ENCODE data around the gene RRBP1.
"Not testable (repeated sequence)": the region's sequence is repeated elsewhere in the genome, so short reads cannot be mapped to it uniquely, and the experiment has no call there.

Gene RRBP1

DNA sequence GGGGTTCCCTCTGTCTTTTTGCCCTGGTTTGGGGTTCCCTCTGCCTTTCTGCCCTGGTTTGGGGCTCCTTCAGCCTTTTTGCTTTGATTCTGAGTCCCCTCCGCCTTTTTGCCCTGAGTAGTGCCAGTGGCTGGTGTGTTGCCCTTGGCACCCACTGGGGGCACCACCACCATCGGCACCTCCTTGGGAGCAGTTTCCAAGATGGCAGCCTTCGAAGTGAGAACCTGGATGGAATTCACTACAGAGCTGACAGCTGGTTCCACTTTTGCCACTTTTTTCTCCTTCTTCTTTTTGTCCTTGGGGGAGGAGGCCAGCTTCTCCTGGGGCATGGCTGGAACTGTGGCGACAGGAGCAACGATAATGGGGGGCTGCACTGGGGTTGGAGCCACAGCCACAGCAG is 22.2 kb downstream of the RRBP1 start:
- Histone ChIP-seq H3K27me3 (ENCODE audit: insufficient read depth, low read length, poor library complexity, severe bottlenecking) (no peaks in the 10 kb centered on the region), H3K9me3 (ENCODE audit: insufficient read depth, low read depth, low read length) (no peaks in the 10 kb centered on the region), H3K4me3 (ENCODE audit: low read length, poor library complexity, severe bottlenecking) (no peak overlapping the region), H4K20me1 (ENCODE audit: insufficient read depth, low read length, poor library complexity, severe bottlenecking) (peaks cover 11% of the 10 kb centered on the region), H3K36me3 (ENCODE audit: insufficient read depth, low read length) (peaks cover 26% of the 10 kb centered on the region; the same call in 1 of the 2 replicates), H2AFZ (ENCODE audit: low read length) (no peak overlapping the region), H3K9ac (ENCODE audit: low read depth, low read length, poor library complexity, severe bottlenecking) (no peak overlapping the region), H3K4me2 (ENCODE audit: low read depth, low read length, poor library complexity, severe bottlenecking) (no peak overlapping the region), H3F3A (ENCODE audit: low read depth) (no peaks in the 10 kb centered on the region), H3K4me1 (ENCODE audit: insufficient read depth, low read length, poor library complexity, severe bottlenecking) (peaks cover 36% of the 10 kb centered on the region), H3K79me2 (ENCODE audit: insufficient read depth, low read length) (peaks cover 51% of the 10 kb centered on the region), H3K9me2 (replicated peaks; ENCODE audit: low read depth, low read length) (no peaks in the 10 kb centered on the region)
- TF ChIP-seq CTCF (conservative IDR thresholded peaks at IDR 0.05; ENCODE audit: low read length): peak; percentile 48
- no peak for TF ChIP-seq EZH2phosphoT487 (IDR thresholded peaks at IDR 0.05; ENCODE audit: borderline replicate concordance)

DNA sequence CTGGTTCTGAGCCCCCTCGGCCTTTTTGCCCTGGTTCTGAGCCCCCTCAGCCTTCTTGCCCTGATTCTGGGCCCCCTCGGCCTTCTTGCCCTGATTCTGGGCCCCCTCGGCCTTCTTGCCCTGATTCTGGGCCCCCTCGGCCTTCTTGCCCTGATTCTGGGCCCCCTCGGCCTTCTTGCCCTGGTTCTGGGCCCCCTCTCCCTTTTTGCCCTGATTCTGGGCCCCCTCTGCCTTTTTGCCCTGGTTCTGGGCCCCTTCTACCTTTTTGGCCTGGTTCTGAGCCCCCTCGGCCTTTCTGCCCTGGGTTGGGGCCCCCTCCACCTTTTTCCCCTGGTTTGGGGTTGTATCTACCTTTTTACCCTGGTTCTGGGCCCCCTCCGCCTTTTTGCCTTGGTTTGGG is 22.7 kb downstream of the RRBP1 start:
- peaks cover 11% of the 10 kb centered on the region for H4K20me1 ChIP-seq (ENCODE audit: insufficient read depth, low read length, poor library complexity, severe bottlenecking)
- H3K9ac ChIP-seq (ENCODE audit: low read depth, low read length, poor library complexity, severe bottlenecking); H3F3A ChIP-seq (ENCODE audit: low read depth); H2AFZ ChIP-seq (ENCODE audit: low read length); H3K9me2 ChIP-seq (replicated peaks; ENCODE audit: low read depth, low read length); H3K9me3 ChIP-seq (ENCODE audit: insufficient read depth, low read depth, low read length); H3K27me3 ChIP-seq (ENCODE audit: insufficient read depth, low read length, poor library complexity, severe bottlenecking); H3K4me2 ChIP-seq (ENCODE audit: low read depth, low read length, poor library complexity, severe bottlenecking); H3K4me3 ChIP-seq (ENCODE audit: low read length, poor library complexity, severe bottlenecking): not testable (repeated sequence)
- H3K79me2 ChIP-seq (ENCODE audit: insufficient read depth, low read length): peaks cover 47% of the 10 kb centered on the region
- H3K4me1 ChIP-seq (ENCODE audit: insufficient read depth, low read length, poor library complexity, severe bottlenecking): peaks cover 31% of the 10 kb centered on the region
- H3K36me3 ChIP-seq (ENCODE audit: insufficient read depth, low read length): peaks cover 31% of the 10 kb centered on the region; the same call in 1 of the 2 replicates

DNA sequence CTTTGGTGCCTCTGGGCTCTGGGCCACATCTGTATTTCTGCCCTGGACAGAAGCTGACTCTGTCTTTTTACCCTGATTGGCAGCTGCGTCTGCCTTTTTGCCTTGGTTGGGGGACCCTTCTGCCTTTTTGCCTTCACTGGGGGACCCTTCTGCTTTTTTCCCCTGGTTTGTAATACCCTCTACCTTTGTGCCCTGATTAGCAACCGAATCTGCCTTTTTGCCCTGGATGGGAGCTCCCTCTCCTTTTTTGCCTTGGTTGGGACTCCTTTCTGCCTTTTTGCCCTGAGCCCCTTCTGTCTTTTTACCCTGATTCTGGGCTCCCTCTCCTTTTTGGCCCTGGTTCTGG is 23.4 kb downstream of the RRBP1 start:
- Histone ChIP-seq H3K36me3 (ENCODE audit: insufficient read depth, low read length) (peaks cover 35% of the 10 kb centered on the region; the same call in 1 of the 2 replicates), H4K20me1 (ENCODE audit: insufficient read depth, low read length, poor library complexity, severe bottlenecking) (peaks cover 7% of the 10 kb centered on the region), H3F3A (ENCODE audit: low read depth) (no peaks in the 10 kb centered on the region), H3K27me3 (ENCODE audit: insufficient read depth, low read length, poor library complexity, severe bottlenecking) (no peaks in the 10 kb centered on the region), H3K9me2 (replicated peaks; ENCODE audit: low read depth, low read length) (no peaks in the 10 kb centered on the region), H3K9me3 (ENCODE audit: insufficient read depth, low read depth, low read length) (no peaks in the 10 kb centered on the region), H3K4me3 (ENCODE audit: low read length, poor library complexity, severe bottlenecking) (no peak overlapping the region), H3K4me2 (ENCODE audit: low read depth, low read length, poor library complexity, severe bottlenecking) (no peak overlapping the region), H3K4me1 (ENCODE audit: insufficient read depth, low read length, poor library complexity, severe bottlenecking) (peaks cover 24% of the 10 kb centered on the region), H3K9ac (ENCODE audit: low read depth, low read length, poor library complexity, severe bottlenecking) (no peak overlapping the region), H3K79me2 (ENCODE audit: insufficient read depth, low read length) (peaks cover 39% of the 10 kb centered on the region), H2AFZ (ENCODE audit: low read length) (no peak overlapping the region)
- TF ChIP-seq CTCF (conservative IDR thresholded peaks at IDR 0.05; ENCODE audit: low read length) (no peak), EZH2phosphoT487 (IDR thresholded peaks at IDR 0.05; ENCODE audit: borderline replicate concordance) (no peak)

DNA sequence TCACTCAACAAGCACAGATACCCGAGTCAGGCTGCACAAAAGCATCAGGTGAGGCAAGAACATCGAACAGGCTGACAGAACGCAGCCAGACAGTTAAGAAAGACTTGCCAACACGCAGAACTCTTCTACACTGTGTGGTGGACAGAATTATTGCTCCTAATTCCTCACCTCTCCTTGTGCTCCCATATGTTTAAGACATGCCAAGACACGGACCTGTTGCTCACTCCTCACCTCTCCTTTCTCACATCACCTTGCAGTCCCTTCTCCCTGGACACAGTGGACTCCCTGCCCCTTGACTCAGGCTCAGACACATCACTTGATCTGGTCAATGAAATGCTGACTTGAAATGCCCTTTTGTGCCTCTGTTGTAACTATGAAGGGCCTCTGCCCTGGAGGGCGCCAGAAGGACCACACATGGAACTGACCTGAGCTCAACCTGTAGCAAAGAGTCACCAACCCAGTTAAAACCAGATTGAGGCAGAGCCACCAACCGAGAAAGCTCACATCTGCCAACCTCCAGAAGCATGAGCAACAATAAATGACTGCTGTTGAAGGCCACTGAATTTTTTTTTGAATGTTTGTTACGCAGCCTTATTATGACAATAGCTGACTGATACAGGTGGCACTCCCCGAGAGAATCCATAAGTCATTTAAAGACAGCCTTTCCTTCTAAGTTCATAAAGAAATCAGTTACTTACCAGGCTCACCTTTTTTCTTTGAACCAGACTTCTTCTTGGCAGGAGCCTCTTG is 24.0 kb downstream of the RRBP1 start:
- Histone ChIP-seq H3K4me3 (ENCODE audit: low read length, poor library complexity, severe bottlenecking) (no peak overlapping the region), H3K79me2 (ENCODE audit: insufficient read depth, low read length) (peaks cover 34% of the 10 kb centered on the region), H2AFZ (ENCODE audit: low read length) (no peak overlapping the region), H3K9ac (ENCODE audit: low read depth, low read length, poor library complexity, severe bottlenecking) (no peak overlapping the region), H4K20me1 (ENCODE audit: insufficient read depth, low read length, poor library complexity, severe bottlenecking) (peaks cover 7% of the 10 kb centered on the region), H3K9me2 (replicated peaks; ENCODE audit: low read depth, low read length) (no peaks in the 10 kb centered on the region), H3F3A (ENCODE audit: low read depth) (no peaks in the 10 kb centered on the region), H3K4me2 (ENCODE audit: low read depth, low read length, poor library complexity, severe bottlenecking) (no peak overlapping the region), H3K36me3 (ENCODE audit: insufficient read depth, low read length) (peaks cover 35% of the 10 kb centered on the region; the same call in 1 of the 2 replicates), H3K27me3 (ENCODE audit: insufficient read depth, low read length, poor library complexity, severe bottlenecking) (no peaks in the 10 kb centered on the region), H3K9me3 (ENCODE audit: insufficient read depth, low read depth, low read length) (no peaks in the 10 kb centered on the region), H3K4me1 (ENCODE audit: insufficient read depth, low read length, poor library complexity, severe bottlenecking) (peaks cover 19% of the 10 kb centered on the region)
- no peak for TF ChIP-seq CTCF (conservative IDR thresholded peaks at IDR 0.05; ENCODE audit: low read length)
- no peak for TF ChIP-seq EZH2phosphoT487 (IDR thresholded peaks at IDR 0.05; ENCODE audit: borderline replicate concordance)
